CD4-positive, alpha-beta T cell treated with Interleukin-17A for 1 hour (primary cell): ENCODE measurements around the gene CISD1.
"Not testable (repeated sequence)": the region's sequence is repeated elsewhere in the genome, so short reads cannot be mapped to it uniquely, and the experiment has no call there.

ENCODE experiments used
- DNase-seq: peaks from one replicate; pipeline ENCODE4 v3.0.0-alpha.2; 2020

CISD1 gene

GRCh38 chr10:58268946-58269781, at the start of gene CISD1:
CISD1 (plus strand) TSS chr10:58269162; CDS start chr10:58269274, 112 bp downstream.
- peak; percentile 98 for DNase-seq

- no peak for DNase-seq
Observed at GRCh38 chr10:58219875-58220274, 49.1 kb upstream of the CISD1 start.

GRCh38 chr10:58220769-58221451, 48.1 kb upstream of the CISD1 start:
- no peak for DNase-seq

- no peak for DNase-seq
Observed at GRCh38 chr10:58225654-58226053, 43.3 kb upstream of the CISD1 start.

GRCh38 chr10:58229856-58230255, 39.1 kb upstream of the CISD1 start:
- not testable (repeated sequence) for DNase-seq

GRCh38 chr10:58237014-58237834, 31.7 kb upstream of the CISD1 start:
- DNase-seq = no peak

GRCh38 chr10:58239561-58240169, 29.3 kb upstream of the CISD1 start:
- no peak for DNase-seq

- no peak for DNase-seq
Observed at GRCh38 chr10:58240531-58240930, 28.4 kb upstream of the CISD1 start.

- no peak for DNase-seq
Observed at GRCh38 chr10:58241346-58241745, 27.6 kb upstream of the CISD1 start.

GRCh38 chr10:58243269-58243668, 25.7 kb upstream of the CISD1 start:
- DNase-seq = no peak

GRCh38 chr10:58243801-58244200, 25.2 kb upstream of the CISD1 start:
- DNase-seq = not testable (repeated sequence)

- DNase-seq = not testable (repeated sequence)
Observed at GRCh38 chr10:58244242-58244641, 24.7 kb upstream of the CISD1 start.

GRCh38 chr10:58244666-58245065, 24.3 kb upstream of the CISD1 start:
- DNase-seq = not testable (repeated sequence)

- no peak for DNase-seq
Observed at GRCh38 chr10:58253184-58253583, 15.8 kb upstream of the CISD1 start.

- DNase-seq = no peak
Observed at GRCh38 chr10:58254644-58255043, 14.3 kb upstream of the CISD1 start.

GRCh38 chr10:58256013-58256780, 12.8 kb upstream of the CISD1 start:
- DNase-seq = not testable (repeated sequence)

GRCh38 chr10:58258977-58259692, 9.8 kb upstream of the CISD1 start:
- DNase-seq = no peak

- no peak for DNase-seq
Observed at GRCh38 chr10:58260334-58260733, 8.6 kb upstream of the CISD1 start.

- no peak for DNase-seq
Observed at GRCh38 chr10:58262766-58263165, 6.2 kb upstream of the CISD1 start.

GRCh38 chr10:58264780-58265179, 4.2 kb upstream of the CISD1 start:
- peak; percentile 14 for DNase-seq

GRCh38 chr10:58265249-58265648, 3.7 kb upstream of the CISD1 start:
- no peak for DNase-seq
